Endothelial cell of umbilical vein (primary cell): ENCODE data around the gene MKLN1. TPM values are rescaled to one million over a fixed set of nuclear protein-coding genes. Genes with fewer than 3 reads are reported as not detected.

Source experiments
- BruUV-seq: library from RNA; stranded (reverse); fragments of 400-500 nt; replicated peaks from 2 replicates; lab custom pipeline; 2021; lab: Mats Ljungman, UMichigan
- CTCF ChIA-PET: fragments of 300-600, 350-600 bp; sonication (Branson Sonifier 250); formaldehyde crosslinking; loops from one replicate; lab custom pipeline; 2021; ENCODE audit warnings: antibody characterized with exemption, inconsistent platforms; lab: Charles Lee
- POLR2A ChIA-PET: fragments of 300-600, 350-600 bp; sonication (Branson Sonifier 250); formaldehyde crosslinking; loops from one replicate; lab custom pipeline; 2021; ENCODE audit warnings: antibody characterized with exemption, inconsistent platforms; lab: Charles Lee
- DNase-seq: peaks from one replicate; pipeline ENCODE4 v3.0.0-alpha.2; 2011; ENCODE audit warnings: low read depth, low spot score
- FAIRE-seq: peaks from 2 replicates; lab custom pipeline; 2011; peaks lifted over from hg19 to GRCh38; lab: Jason Lieb, UNC
- H2AFZ ChIP-seq: 2 replicates; pipeline ENCODE4 v1.6.0; 2012; ENCODE audit warnings: low read depth, low read length, control low read depth, inconsistent platforms
- H3K27ac ChIP-seq: 2 replicates; pipeline ENCODE4 v1.5.1; 2011; ENCODE audit warnings: low read depth, mild to moderate bottlenecking, control low read depth, low read length, moderate library complexity; ENCODE audit not compliant: insufficient read depth
- H3K27me3 ChIP-seq, 2 experiments: 2 replicates each; pipeline versions ENCODE4 v1.6.0 to v1.6.1; 2011; ENCODE audit warnings: low read length in 2 of 2, mixed read lengths in 1 of 2; ENCODE audit not compliant: control insufficient read depth in 2 of 2, insufficient read depth in 2 of 2
- H3K36me3 ChIP-seq, 2 experiments: 2 replicates in 1 of 2; 3 replicates in 1 of 2; pipeline ENCODE4 v1.5.1; 2011; ENCODE audit warnings: low read length in 2 of 2, mild to moderate bottlenecking in 1 of 2, moderate library complexity in 1 of 2; ENCODE audit not compliant: control insufficient read depth in 2 of 2, insufficient read depth in 2 of 2; ENCODE audit errors: extremely low read depth in 1 of 2
- H3K4me1 ChIP-seq: 3 replicates; pipeline ENCODE4 v1.5.1; 2011; ENCODE audit warnings: mild to moderate bottlenecking, low read length; ENCODE audit not compliant: control insufficient read depth, insufficient read depth; ENCODE audit errors: extremely low read depth
- H3K4me2 ChIP-seq: 2 replicates; pipeline ENCODE4 v1.6.1; 2011; ENCODE audit warnings: low read length, control low read depth, mixed read lengths; ENCODE audit not compliant: insufficient read depth
- H3K4me3 ChIP-seq, 3 experiments: fragments of 200-600 bp in 1 of 3; sonication (generic), shearing (Covaris generic) in 1 of 3; replicated peaks in 1 of 3; 2 replicates each; pipeline ENCODE4 v1.5.1; 2011 to 2016; ENCODE audit warnings: control low read depth in 3 of 3, low read length in 3 of 3, mild to moderate bottlenecking in 2 of 3, inconsistent platforms in 1 of 3, low read depth in 1 of 3, moderate library complexity in 1 of 3; ENCODE audit not compliant: insufficient read depth in 1 of 3
- H3K79me2 ChIP-seq: 2 replicates; pipeline ENCODE4 v1.6.0; 2012; ENCODE audit warnings: low read length, inconsistent platforms; ENCODE audit not compliant: control insufficient read depth, insufficient read depth
- H3K9ac ChIP-seq: replicated peaks from 2 replicates; pipeline ENCODE3; 2011; ENCODE audit warnings: low read length, control low read depth; ENCODE audit not compliant: insufficient read depth; ENCODE audit errors: extremely low read depth
- H3K9me1 ChIP-seq: replicated peaks from 3 replicates; pipeline ENCODE4 v1.6.0; 2011; ENCODE audit warnings: mild to moderate bottlenecking, low read length; ENCODE audit not compliant: control insufficient read depth, insufficient read depth; ENCODE audit errors: extremely low read depth
- H3K9me3 ChIP-seq: replicated peaks from 2 replicates; pipeline ENCODE4 v1.5.1; 2012; ENCODE audit warnings: low read length, inconsistent platforms; ENCODE audit not compliant: control insufficient read depth, insufficient read depth
- H4K20me1 ChIP-seq: replicated peaks from 2 replicates; pipeline ENCODE3; 2011; ENCODE audit warnings: mild to moderate bottlenecking, low read length; ENCODE audit not compliant: control insufficient read depth, insufficient read depth; ENCODE audit errors: extremely low read depth
- EZH2 ChIP-seq: IDR thresholded peaks from 2 replicates; pipeline ENCODE4 v1.6.1; 2012; ENCODE audit warnings: borderline replicate concordance, low read depth, mild to moderate bottlenecking, moderate library complexity, low read length, inconsistent platforms; ENCODE audit not compliant: severe bottlenecking
- FOS ChIP-seq: IDR thresholded peaks from 2 replicates; pipeline ENCODE4 v1.6.1; 2011; ENCODE audit warnings: mild to moderate bottlenecking, low read length, moderate library complexity, borderline replicate concordance; ENCODE audit not compliant: insufficient read depth
- GATA2 ChIP-seq: IDR thresholded peaks from 2 replicates; pipeline ENCODE4 v1.7.0; 2011; ENCODE audit warnings: low read depth, mild to moderate bottlenecking, moderate library complexity, mixed read lengths, low read length; ENCODE audit not compliant: insufficient read length, insufficient read depth
- JUN ChIP-seq: IDR thresholded peaks from 2 replicates; pipeline ENCODE4 v1.6.1; 2011; ENCODE audit warnings: borderline replicate concordance, low read depth; ENCODE audit not compliant: insufficient read length, insufficient read depth
- MYC ChIP-seq: IDR thresholded peaks from one replicate; pipeline ENCODE4 v1.6.1; 2011; ENCODE audit warnings: mild to moderate bottlenecking, low read depth, low read length
- POLR2A ChIP-seq: IDR thresholded peaks from 2 replicates; pipeline ENCODE4 v1.6.1; 2012; ENCODE audit warnings: low read depth, mild to moderate bottlenecking, control low read depth, low read length
- POLR2AphosphoS5 ChIP-seq: IDR thresholded peaks from 2 replicates; pipeline ENCODE4 v1.6.1; 2012; ENCODE audit warnings: low read depth, mild to moderate bottlenecking, control low read depth, low read length, moderate library complexity; ENCODE audit not compliant: insufficient read depth
- dilution Hi-C: fragments of 300-500 bp; cut with MboI; formaldehyde crosslinking; loops from one replicate; pipeline ENCODE4 v1.15.0; 2019; ENCODE audit warnings: low sequenced_read_pairs; ENCODE audit not compliant: extremely low pct_ligation_motif_present
- intact Hi-C: fragments of 100-400 bp; cut with micrococcal nuclease; formaldehyde crosslinking; loops from one replicate; pipeline ENCODE4 v1.10.0; 2022
- polyA plus RNA-seq, 4 experiments: library from polyadenylated mRNA; depleted of rRNA in 3 of 4; stranded (reverse) in 3 of 4; unstranded in 1 of 4; fragments of >200 nt; gene quantifications; 2 replicates each; pipeline versions ENCODE4 v1.2.1 to v1.2.3, GENCODE V29; 2011 to 2012; ENCODE audit warnings: missing spikeins in 1 of 4
- total RNA-seq: library from RNA; stranded (reverse); gene quantifications from 2 replicates; pipeline ENCODE4 v1.2.3, GENCODE V29; 2021
- TF ChIP-seq, protein P1 (sequence below): IDR thresholded peaks from 2 replicates; pipeline ENCODE4 v1.6.1; 2011; ENCODE audit not compliant: insufficient read depth, insufficient read length
- TF ChIP-seq, protein P2 (sequence below), 2 donors: IDR thresholded peaks; 1 replicate in 1 of 2; 2 replicates in 1 of 2; pipeline ENCODE4 v1.5.1; 2011; ENCODE audit warnings: low read length in 2 of 2, mild to moderate bottlenecking in 2 of 2, moderate library complexity in 2 of 2, control low read depth in 1 of 2, inconsistent platforms in 1 of 2, low read depth in 1 of 2; ENCODE audit not compliant: insufficient read depth in 1 of 2; ENCODE audit errors: extremely low read depth in 1 of 2

The MKLN1 gene
- total and polyA plus RNA-seq, 2 donors (not counting 3 experiments of a cell fraction or from before 2014, with no cell fraction given): 12.2 to 32.1 TPM

DNA sequence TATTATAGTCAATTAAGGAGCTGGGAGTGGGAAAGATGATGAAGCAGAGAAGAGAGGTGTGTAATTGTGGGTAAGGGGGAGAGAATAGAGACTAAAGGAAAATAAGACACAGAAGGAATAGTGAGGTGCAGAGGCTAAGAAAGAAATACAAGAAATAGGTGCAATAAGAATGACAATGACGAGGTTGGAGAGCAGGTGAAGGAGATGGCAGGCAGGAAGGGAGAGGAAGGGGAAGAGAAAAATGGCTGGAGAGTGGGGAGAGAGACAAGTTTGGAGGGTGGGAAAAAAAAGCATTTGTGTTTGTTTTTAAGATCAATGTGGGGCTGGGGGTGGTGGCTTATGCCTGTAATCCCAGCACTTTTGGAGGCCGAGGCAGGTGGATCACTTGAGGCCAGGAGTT is 27.6 kb upstream of the MKLN1 start:
- intact Hi-C loops: no loop called here
- no peaks in the 10 kb centered on the region for H3K27me3 ChIP-seq
- H3K4me1 ChIP-seq: no peaks in the 10 kb centered on the region
- no peaks in the 10 kb centered on the region for H3K79me2 ChIP-seq
- no peak for DNase-seq
- dilution Hi-C loops: no loop called here
- no peak overlapping the region for H3K4me3 ChIP-seq
- no peak overlapping the region for H2AFZ ChIP-seq
- no peaks in the 10 kb centered on the region for H4K20me1 ChIP-seq
- BruUV-seq: no TSS peak
- H3K36me3 ChIP-seq: no peaks in the 10 kb centered on the region
- POLR2A ChIA-PET: no interaction called here
- FAIRE-seq: no peak
- H3K9me1 ChIP-seq: no peaks in the 10 kb centered on the region
- no peak overlapping the region for H3K9ac ChIP-seq
- no peak overlapping the region for H3K27ac ChIP-seq
- TF ChIP-seq, protein P1, sequence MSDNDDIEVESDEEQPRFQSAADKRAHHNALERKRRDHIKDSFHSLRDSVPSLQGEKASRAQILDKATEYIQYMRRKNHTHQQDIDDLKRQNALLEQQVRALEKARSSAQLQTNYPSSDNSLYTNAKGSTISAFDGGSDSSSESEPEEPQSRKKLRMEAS: no peak
- TF ChIP-seq MYC (no peak), EZH2 (no peak), GATA2 (no peak), POLR2AphosphoS5 (no peak), JUN (no peak), FOS (no peak), POLR2A (no peak)
- TF ChIP-seq, protein P2, sequence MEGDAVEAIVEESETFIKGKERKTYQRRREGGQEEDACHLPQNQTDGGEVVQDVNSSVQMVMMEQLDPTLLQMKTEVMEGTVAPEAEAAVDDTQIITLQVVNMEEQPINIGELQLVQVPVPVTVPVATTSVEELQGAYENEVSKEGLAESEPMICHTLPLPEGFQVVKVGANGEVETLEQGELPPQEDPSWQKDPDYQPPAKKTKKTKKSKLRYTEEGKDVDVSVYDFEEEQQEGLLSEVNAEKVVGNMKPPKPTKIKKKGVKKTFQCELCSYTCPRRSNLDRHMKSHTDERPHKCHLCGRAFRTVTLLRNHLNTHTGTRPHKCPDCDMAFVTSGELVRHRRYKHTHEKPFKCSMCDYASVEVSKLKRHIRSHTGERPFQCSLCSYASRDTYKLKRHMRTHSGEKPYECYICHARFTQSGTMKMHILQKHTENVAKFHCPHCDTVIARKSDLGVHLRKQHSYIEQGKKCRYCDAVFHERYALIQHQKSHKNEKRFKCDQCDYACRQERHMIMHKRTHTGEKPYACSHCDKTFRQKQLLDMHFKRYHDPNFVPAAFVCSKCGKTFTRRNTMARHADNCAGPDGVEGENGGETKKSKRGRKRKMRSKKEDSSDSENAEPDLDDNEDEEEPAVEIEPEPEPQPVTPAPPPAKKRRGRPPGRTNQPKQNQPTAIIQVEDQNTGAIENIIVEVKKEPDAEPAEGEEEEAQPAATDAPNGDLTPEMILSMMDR (IDR thresholded peaks at IDR 0.05; ENCODE audit: extremely low read depth in 1 of 2, insufficient read depth in 1 of 2, low read depth in 1 of 2, low read length in 2 of 2): no peak
- H3K9me3 ChIP-seq: no peaks in the 10 kb centered on the region
- H3K4me2 ChIP-seq: no peak overlapping the region
- CTCF ChIA-PET: no interaction called here
